Stomach smooth muscle (tissue), 2 donors: ENCODE measurements around the gene TBC1D8.
A peak's percentile ranks its signal among the peaks of the same experiment; 100 is the strongest.

Source experiments
- H3K27ac ChIP-seq: one replicate; pipeline ENCODE4 v1.7.0; 2013; ENCODE audit warnings: mild to moderate bottlenecking, low read length, inconsistent platforms
- H3K27me3 ChIP-seq, 2 donors: one replicate each; pipeline ENCODE4 v1.7.0; 2013; ENCODE audit warnings: low read length in 2 of 2; ENCODE audit not compliant: insufficient read depth in 2 of 2, control insufficient read depth in 1 of 2
- H3K36me3 ChIP-seq, 2 donors: one replicate each; pipeline ENCODE4 v1.7.0; 2013; ENCODE audit warnings: low read length in 2 of 2; ENCODE audit not compliant: control insufficient read depth in 2 of 2, insufficient read depth in 2 of 2
- H3K4me1 ChIP-seq: one replicate; pipeline ENCODE4 v1.7.0; 2013; ENCODE audit warnings: low read length; ENCODE audit not compliant: control insufficient read depth, insufficient read depth
- H3K4me3 ChIP-seq, 2 donors: one replicate each; pipeline ENCODE4 v1.7.0; 2013; ENCODE audit warnings: low read length in 2 of 2
- H3K9ac ChIP-seq, 2 donors: one replicate each; pipeline ENCODE4 v1.7.0; 2013; ENCODE audit warnings: low read length in 2 of 2, mild to moderate bottlenecking in 1 of 2
- H3K9me3 ChIP-seq, 2 donors: one replicate each; pipeline ENCODE4 v1.7.0; 2013; ENCODE audit warnings: low read length in 2 of 2; ENCODE audit not compliant: control insufficient read depth in 2 of 2
- donor health status: healthy.
- donor health status: Pancreatic carcinoma.

The TBC1D8 gene

DNA sequence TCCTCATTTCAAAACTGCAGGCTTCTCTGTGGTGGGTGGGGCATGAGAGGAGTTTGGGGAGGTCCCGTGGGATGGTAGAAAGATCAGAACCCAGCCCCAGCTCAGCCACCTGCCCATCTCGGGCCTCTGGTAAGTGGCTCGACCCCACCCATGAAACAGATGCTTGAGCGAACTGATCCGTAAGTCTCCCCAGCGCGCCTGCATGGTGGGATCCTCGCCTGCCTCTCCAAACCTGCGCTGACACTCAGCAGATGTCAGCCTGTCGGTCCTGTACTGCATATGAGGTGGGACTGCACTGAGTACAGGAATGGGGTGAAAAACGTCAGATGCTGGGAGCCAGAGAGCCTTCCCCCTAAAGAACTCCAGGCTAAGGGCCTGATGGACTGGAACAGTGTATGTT, 165.0 kb downstream of the TBC1D8 start:
- Histone ChIP-seq H3K4me3 (no peak overlapping the region), H3K4me1 (peaks cover 12% of the 10 kb centered on the region), H3K27me3 (no peaks in the 10 kb centered on the region), H3K36me3 (peaks cover 16 to 18% of the 10 kb centered on the region in 2 donors), H3K9me3 (no peaks in the 10 kb centered on the region), H3K9ac (no peak overlapping the region), H3K27ac (no peak overlapping the region)

DNA sequence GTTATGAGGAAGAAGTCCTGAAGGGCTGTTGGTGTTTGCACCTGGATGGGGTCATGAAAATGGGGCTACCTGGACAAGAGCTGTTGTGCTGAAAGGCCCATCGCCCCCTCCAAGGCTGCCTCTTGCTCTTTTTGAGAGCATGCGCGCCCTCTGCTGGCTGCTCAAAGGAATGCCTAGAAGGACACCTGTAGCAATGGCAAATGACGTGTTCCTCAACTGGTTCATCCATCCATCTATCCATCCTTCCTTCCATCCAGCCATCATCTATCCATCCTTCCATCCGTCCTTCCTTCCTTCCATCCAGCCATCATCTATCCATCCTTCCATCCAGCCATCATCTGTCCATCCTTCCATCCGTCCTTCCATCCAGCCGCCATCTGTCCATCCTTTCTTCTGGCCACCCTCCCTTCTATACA, 166.3 kb downstream of the TBC1D8 start:
- Histone ChIP-seq H3K9ac (no peak overlapping the region), H3K4me1 (peaks cover 12% of the 10 kb centered on the region), H3K4me3 (no peak overlapping the region), H3K36me3 (peaks cover 8 to 11% of the 10 kb centered on the region in 2 donors), H3K27me3 (no peaks in the 10 kb centered on the region), H3K27ac (no peak overlapping the region), H3K9me3 (no peaks in the 10 kb centered on the region)

DNA sequence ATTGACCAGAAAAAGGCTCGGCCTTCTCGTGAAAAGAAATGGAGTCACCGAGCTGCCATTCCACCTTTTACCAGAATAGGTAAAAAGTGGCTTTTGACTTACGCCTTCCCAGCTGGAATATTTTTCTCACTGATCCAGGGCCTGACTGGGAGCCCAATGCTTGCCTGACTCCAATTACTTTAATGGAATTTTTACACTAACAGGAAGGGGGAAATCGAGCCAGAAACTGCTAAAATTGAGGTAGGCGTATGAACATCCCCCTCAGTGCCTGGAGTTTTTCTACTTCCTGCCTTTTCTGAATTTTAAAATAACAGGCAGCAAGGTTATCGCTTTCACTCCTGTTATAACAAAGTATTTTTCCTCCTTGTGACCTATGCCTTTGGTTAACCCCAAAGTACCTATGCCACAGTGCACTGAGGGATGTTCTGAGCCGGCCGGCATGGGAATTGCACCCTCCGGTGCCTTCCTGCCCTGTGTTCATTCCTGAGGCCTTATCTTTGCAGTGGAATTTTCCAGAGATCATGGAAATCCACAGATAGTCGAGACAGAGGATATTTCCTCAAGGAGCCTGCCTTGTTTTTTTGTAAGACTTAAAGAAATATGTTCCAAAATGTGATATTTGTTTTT, 167.4 kb downstream of the TBC1D8 start:
- no peak overlapping the region for H3K9ac ChIP-seq

DNA sequence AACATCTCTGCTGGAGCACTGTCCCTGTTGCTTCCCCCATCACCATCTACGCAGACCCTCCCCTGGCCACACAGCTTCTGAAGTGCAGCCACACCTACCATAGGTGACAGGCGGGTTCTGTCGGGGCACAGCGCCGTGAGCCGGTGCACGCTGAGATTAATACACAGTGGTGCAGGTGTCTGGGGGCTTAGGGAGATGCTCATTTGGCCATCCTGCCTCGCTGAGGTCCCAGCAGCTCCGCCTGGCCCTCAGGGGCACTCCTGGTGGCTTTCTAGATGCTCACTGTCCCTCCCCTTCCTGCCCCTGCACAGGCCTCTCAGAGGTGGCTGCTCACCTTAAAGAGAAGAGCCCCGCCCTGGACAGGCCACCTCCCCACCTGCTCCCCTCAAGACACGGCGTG, 168.0 kb downstream of the TBC1D8 start:
- no peaks in the 10 kb centered on the region for H3K9me3 ChIP-seq
- H3K4me1 ChIP-seq: peaks cover 20% of the 10 kb centered on the region
- peaks cover 5 to 11% of the 10 kb centered on the region in 2 donors for H3K36me3 ChIP-seq
- no peak overlapping the region for H3K27ac ChIP-seq
- no peak overlapping the region for H3K4me3 ChIP-seq
- H3K9ac ChIP-seq: no peak overlapping the region
- no peaks in the 10 kb centered on the region for H3K27me3 ChIP-seq

More for the DNA sequence above, 167.4 kb downstream of the TBC1D8 start:
- Histone ChIP-seq H3K27ac (no peak overlapping the region), H3K9me3 (no peaks in the 10 kb centered on the region), H3K27me3 (no peaks in the 10 kb centered on the region), H3K4me1 (peaks cover 15% of the 10 kb centered on the region), H3K36me3 (peaks cover 8 to 11% of the 10 kb centered on the region in 2 donors), H3K4me3 (no peak overlapping the region)

DNA sequence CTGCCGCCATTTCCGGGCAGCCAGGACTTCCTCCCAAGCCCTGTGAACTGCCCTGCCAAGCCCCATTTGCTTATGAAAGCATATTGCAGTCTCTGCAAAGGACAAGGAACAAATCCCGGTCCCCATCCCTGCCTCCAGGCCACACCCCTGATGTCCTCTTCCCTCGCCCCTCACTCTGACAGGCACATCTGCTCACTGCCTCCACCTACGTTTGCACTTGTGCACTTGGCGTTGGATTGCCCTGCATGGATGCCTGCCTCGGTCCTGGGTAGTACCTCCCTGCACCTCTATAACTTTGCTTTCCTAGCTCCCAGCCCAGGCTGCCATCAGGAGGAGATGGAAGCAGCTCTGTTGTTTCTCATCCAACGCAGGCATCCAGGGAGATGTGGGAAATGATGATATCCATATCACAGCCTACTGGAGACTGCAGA, 168.7 kb downstream of the TBC1D8 start:
- no peak overlapping the region for H3K9ac ChIP-seq
- H3K27me3 ChIP-seq: no peaks in the 10 kb centered on the region
- no peak overlapping the region for H3K4me3 ChIP-seq
- peaks cover 4 to 11% of the 10 kb centered on the region in 2 donors for H3K36me3 ChIP-seq
- H3K27ac ChIP-seq: no peak overlapping the region
- H3K9me3 ChIP-seq: no peaks in the 10 kb centered on the region
- peaks cover 23% of the 10 kb centered on the region for H3K4me1 ChIP-seq

DNA sequence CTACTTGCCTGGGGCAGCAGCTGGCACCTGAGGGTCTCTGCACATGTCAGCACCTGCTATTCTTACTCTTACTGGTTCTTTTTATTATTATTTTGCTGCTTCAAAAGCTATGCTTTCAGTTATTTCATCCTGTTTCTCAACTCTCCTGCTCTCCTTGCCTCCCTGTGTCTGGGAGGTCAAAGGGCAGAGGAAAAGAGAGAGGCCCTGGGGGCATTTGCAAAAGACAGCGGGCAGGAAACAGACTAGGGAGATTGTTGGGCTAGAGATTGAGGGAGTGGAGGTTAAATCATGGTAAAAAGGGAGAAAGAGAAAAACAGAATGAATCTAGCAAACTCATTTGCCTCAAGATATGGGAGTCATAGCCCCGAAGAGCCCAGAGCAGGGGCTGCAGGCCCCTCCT, 170.2 kb downstream of the TBC1D8 start:
- no peaks in the 10 kb centered on the region for H3K27me3 ChIP-seq
- H3K9ac ChIP-seq: no peak overlapping the region
- H3K9me3 ChIP-seq: no peaks in the 10 kb centered on the region
- H3K4me3 ChIP-seq: no peak overlapping the region
- H3K27ac ChIP-seq: no peak overlapping the region
- H3K36me3 ChIP-seq: peaks cover 4 to 11% of the 10 kb centered on the region in 2 donors
- peaks cover 33% of the 10 kb centered on the region for H3K4me1 ChIP-seq

DNA sequence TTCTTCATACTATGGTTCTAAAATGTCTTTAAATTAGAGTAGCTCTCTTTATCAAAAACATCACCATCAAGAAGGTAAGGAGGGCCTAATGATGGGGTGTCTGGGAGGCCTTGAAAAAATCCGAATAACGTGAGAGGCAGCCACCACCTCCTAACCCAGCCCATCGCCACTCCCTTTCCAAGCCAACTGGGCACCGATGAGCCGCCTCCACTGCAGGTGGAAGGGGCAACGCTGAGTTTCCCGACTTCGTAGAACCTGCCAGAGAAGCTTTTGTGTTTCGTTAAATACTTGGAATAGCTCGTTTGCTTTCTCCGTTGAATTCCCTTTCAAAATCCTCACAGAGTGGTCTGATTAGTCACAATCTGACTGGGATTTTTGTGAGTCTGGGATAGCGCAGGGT, 171.1 kb downstream of the TBC1D8 start:
- no peak overlapping the region for H3K27ac ChIP-seq
- H3K36me3 ChIP-seq: peaks cover 9 to 16% of the 10 kb centered on the region in 2 donors

DNA sequence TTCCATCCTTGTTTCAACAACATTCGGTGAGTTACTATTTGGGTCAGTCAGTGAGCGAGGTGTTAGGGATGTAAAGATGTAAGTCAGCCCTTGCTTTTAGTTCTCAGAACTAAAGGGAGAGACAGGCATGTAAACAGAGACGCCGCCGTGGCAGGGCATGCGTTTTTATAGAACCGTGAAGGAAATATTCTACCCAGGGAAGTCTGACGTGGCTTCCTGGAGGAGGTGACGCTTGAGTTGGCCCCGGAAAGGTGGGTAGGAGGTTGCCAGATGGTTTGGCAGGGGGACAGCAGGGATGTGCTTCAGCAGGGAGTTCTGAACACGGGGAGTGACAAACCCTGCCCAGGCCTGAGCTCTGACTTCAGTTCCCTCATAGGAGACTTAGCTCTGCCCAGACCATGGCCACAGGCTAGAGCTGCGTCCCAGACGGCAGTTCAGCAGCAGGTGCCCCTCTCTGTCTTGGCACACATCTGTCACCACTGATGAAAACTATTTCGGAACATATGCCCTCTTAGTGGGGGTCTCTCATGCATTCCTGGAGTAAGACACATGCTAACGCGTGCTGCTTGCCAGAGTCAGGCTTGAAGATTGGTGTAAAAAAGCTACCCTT, 172.5 kb downstream of the TBC1D8 start:
- Histone ChIP-seq H3K4me3 (no peak overlapping the region), H3K4me1 (peaks cover 25% of the 10 kb centered on the region), H3K27ac (peak overlapping the region; percentile 88), H3K9me3 (no peaks in the 10 kb centered on the region), H3K9ac (peak overlapping the region; percentile 13 to 68), H3K36me3 (peaks cover 9 to 20% of the 10 kb centered on the region in 2 donors), H3K27me3 (no peaks in the 10 kb centered on the region)

More for the DNA sequence above, 171.1 kb downstream of the TBC1D8 start:
- H3K9ac ChIP-seq: no peak overlapping the region
- H3K4me1 ChIP-seq: peaks cover 33% of the 10 kb centered on the region
- no peak overlapping the region for H3K4me3 ChIP-seq
- H3K27me3 ChIP-seq: no peaks in the 10 kb centered on the region
- no peaks in the 10 kb centered on the region for H3K9me3 ChIP-seq

DNA sequence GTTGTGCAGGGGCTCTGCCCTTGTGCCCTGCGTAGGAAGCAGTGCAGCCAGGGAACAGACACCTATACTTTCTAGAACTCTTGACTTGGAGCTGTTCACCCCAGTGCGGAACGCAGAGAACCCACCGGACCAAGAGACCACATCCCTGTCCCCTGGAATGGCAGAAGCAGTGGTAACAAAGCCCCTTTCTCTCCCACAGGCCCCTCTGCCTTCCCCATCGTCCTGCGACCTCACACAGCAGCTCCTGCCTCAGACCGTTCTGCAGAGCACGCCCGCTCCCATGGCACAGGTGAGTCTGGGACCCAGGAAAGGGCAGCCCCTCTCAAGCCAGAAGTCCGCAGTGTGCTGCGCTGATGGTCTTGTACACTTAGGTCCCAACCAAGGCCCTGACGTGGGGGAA, 173.7 kb downstream of the TBC1D8 start:
- H3K27ac ChIP-seq: peak overlapping the region; percentile 88
- H3K9me3 ChIP-seq: no peaks in the 10 kb centered on the region
- peaks cover 7 to 18% of the 10 kb centered on the region in 2 donors for H3K36me3 ChIP-seq
- H3K4me1 ChIP-seq: peaks cover 22% of the 10 kb centered on the region
- no peaks in the 10 kb centered on the region for H3K27me3 ChIP-seq
- H3K4me3 ChIP-seq: peak overlapping the region in 1 of 2 donors; percentile 18
- H3K9ac ChIP-seq: peak overlapping the region in 1 of 2 donors; percentile 68

DNA sequence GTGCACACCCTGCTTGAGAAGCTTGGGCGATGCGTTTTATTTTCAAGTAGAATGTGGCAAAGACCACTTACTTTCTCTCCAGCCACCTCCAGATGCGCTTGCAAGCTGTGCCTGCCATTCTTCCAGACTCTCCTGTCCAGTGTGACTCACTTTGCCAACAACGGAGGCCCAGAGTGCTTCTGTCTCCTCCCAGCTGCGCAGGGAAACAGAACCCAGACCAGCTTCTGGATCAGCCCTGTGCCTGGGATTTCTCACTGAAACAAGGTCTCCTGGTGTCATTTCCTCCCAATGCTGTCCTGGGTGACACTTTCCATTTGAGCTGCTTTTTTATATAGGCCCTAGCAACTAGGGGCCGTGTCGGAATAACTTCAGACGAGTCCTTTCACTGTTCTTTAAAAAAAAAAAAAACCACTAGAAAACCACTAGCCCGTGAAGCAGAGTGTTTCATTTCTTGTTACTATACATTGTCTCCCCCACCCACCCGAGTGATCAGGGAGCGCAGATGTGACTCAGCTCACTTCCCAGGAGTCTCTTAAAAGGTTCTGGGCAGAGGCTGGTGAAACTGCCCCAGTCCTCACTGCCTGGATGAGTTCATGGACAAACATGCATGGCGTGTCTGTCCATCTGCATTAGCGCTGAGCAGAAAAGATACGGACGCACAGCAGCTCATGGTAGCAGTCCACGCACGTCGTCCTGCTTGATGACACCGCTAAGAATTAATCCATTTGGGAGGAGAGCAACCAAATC, 174.4 kb downstream of the TBC1D8 start:
- H3K36me3 ChIP-seq: peaks cover 5 to 17% of the 10 kb centered on the region in 2 donors
- no peaks in the 10 kb centered on the region for H3K27me3 ChIP-seq
- peak overlapping the region in 1 of 2 donors; percentile 31 for H3K9ac ChIP-seq
- H3K4me3 ChIP-seq: peak overlapping the region; percentile 18 to 40
- peaks cover 22% of the 10 kb centered on the region for H3K4me1 ChIP-seq
- no peaks in the 10 kb centered on the region for H3K9me3 ChIP-seq
- peak overlapping the region; percentile 88 for H3K27ac ChIP-seq
